Measurements from ENCODE around the gene SLC18A2. TPM values are rescaled to one million over a fixed set of nuclear protein-coding genes. Genes with fewer than 3 reads are reported as not detected.

SLC18A2 gene
- total RNA-seq, 1 donor from 2014 or later: 0.88 TPM

- Mint-ChIP-seq H3K36me3 (no peaks in the 10 kb centered on the region), H3K4me1 (peaks cover 17% of the 10 kb centered on the region), H3K27me3 (ENCODE audit: insufficient read depth, low read depth) (peaks cover 16% of the 10 kb centered on the region), H3K27ac (no peak overlapping the region), H3K9me3 (no peaks in the 10 kb centered on the region), H3K4me3 (no peak overlapping the region)
- H2AFZ ChIP-seq (replicated peaks): no peak overlapping the region
- no peaks in the 10 kb centered on the region for H3K36me3 ChIP-seq
- H3K9ac ChIP-seq: no peak overlapping the region
- peaks cover 17% of the 10 kb centered on the region for H3K4me1 ChIP-seq
- peaks cover 3% of the 10 kb centered on the region for H4K20me1 ChIP-seq (ENCODE audit: low read depth)
- H3K27me3 ChIP-seq: peaks cover 33% of the 10 kb centered on the region
- H3K27ac ChIP-seq: no peak overlapping the region
- no peaks in the 10 kb centered on the region for H3F3A ChIP-seq (ENCODE audit: low read depth)
- no peak for DNase-seq (ENCODE audit: low spot score)
- H3K4me3 ChIP-seq: no peak overlapping the region
- no peak for TF ChIP-seq CTCF (IDR thresholded peaks at IDR 0.05)
- no peak for TF ChIP-seq EZH2phosphoT487 (IDR thresholded peaks at IDR 0.05)
- no peak for TF ChIP-seq EZH2 (IDR thresholded peaks at IDR 0.05)
- H3K9me3 ChIP-seq (ENCODE audit: low read depth): no peaks in the 10 kb centered on the region
- no peak overlapping the region for H3K4me2 ChIP-seq
- H3K79me2 ChIP-seq (ENCODE audit: low read depth): no peaks in the 10 kb centered on the region
Observed at GRCh38 chr10:117246997-117247671, 6.2 kb downstream of the SLC18A2 start.

- no peaks in the 10 kb centered on the region for H3K79me2 ChIP-seq (ENCODE audit: low read depth)
- H3K4me1 ChIP-seq: peaks cover 23% of the 10 kb centered on the region
- Mint-ChIP-seq H3K4me1 (peaks cover 19% of the 10 kb centered on the region), H3K4me3 (no peak overlapping the region), H3K36me3 (no peaks in the 10 kb centered on the region), H3K27me3 (ENCODE audit: insufficient read depth, low read depth) (peaks cover 2% of the 10 kb centered on the region), H3K27ac (no peak overlapping the region), H3K9me3 (no peaks in the 10 kb centered on the region)
- TF ChIP-seq CTCF (IDR thresholded peaks at IDR 0.05) (no peak), EZH2phosphoT487 (IDR thresholded peaks at IDR 0.05) (no peak), EZH2 (IDR thresholded peaks at IDR 0.05) (no peak)
- H2AFZ ChIP-seq (replicated peaks): no peak overlapping the region
- H3K36me3 ChIP-seq: no peaks in the 10 kb centered on the region
- no peak for DNase-seq (ENCODE audit: low spot score)
- no peak overlapping the region for H3K4me2 ChIP-seq
- H3K27me3 ChIP-seq: peaks cover 15% of the 10 kb centered on the region
- no peaks in the 10 kb centered on the region for H4K20me1 ChIP-seq (ENCODE audit: low read depth)
- H3K4me3 ChIP-seq: no peak overlapping the region
- H3K9ac ChIP-seq: no peak overlapping the region
- no peaks in the 10 kb centered on the region for H3K9me3 ChIP-seq (ENCODE audit: low read depth)
- no peaks in the 10 kb centered on the region for H3F3A ChIP-seq (ENCODE audit: low read depth)
- no peak overlapping the region for H3K27ac ChIP-seq
Observed at GRCh38 chr10:117248750-117249465, 8.0 kb downstream of the SLC18A2 start.

- Histone ChIP-seq H3K9ac (no peak overlapping the region), H3K79me2 (ENCODE audit: low read depth) (no peaks in the 10 kb centered on the region), H3K4me2 (no peak overlapping the region), H2AFZ (replicated peaks) (no peak overlapping the region), H3K36me3 (no peaks in the 10 kb centered on the region), H4K20me1 (ENCODE audit: low read depth) (no peaks in the 10 kb centered on the region), H3F3A (ENCODE audit: low read depth) (no peaks in the 10 kb centered on the region), H3K4me1 (peaks cover 23% of the 10 kb centered on the region), H3K4me3 (no peak overlapping the region), H3K27ac (no peak overlapping the region), H3K27me3 (peaks cover 8% of the 10 kb centered on the region), H3K9me3 (ENCODE audit: low read depth) (no peaks in the 10 kb centered on the region)
- H3K36me3 Mint-ChIP-seq: no peaks in the 10 kb centered on the region
- H3K27ac Mint-ChIP-seq: no peak overlapping the region
- H3K9me3 Mint-ChIP-seq: no peaks in the 10 kb centered on the region
- H3K27me3 Mint-ChIP-seq (ENCODE audit: insufficient read depth, low read depth): no peaks in the 10 kb centered on the region
- no peak overlapping the region for H3K4me3 Mint-ChIP-seq
- H3K4me1 Mint-ChIP-seq: peaks cover 22% of the 10 kb centered on the region
- DNase-seq (ENCODE audit: low spot score): no peak
- no peak for TF ChIP-seq CTCF (IDR thresholded peaks at IDR 0.05)
- TF ChIP-seq EZH2phosphoT487 (IDR thresholded peaks at IDR 0.05): no peak
- no peak for TF ChIP-seq EZH2 (IDR thresholded peaks at IDR 0.05)
Observed at GRCh38 chr10:117249493-117250093, 8.7 kb downstream of the SLC18A2 start.
